Fibroblast of lung (primary cell): ENCODE data around the gene HDAC4.

Experiments used
- EZH2 ChIP-seq: IDR thresholded peaks from 2 replicates; pipeline ENCODE4 v1.5.1; 2012; ENCODE audit warnings: low read length, control low read depth, mild to moderate bottlenecking; ENCODE audit errors: missing control alignments
- TF ChIP-seq, protein P1 (sequence below), 2 donors: IDR thresholded peaks in 1 of 2; conservative IDR thresholded peaks in 1 of 2; 1 replicate in 1 of 2; 2 replicates in 1 of 2; pipeline ENCODE4 v1.5.1; 2011 to 2012; ENCODE audit warnings: low read length in 2 of 2, control low read depth in 1 of 2, inconsistent platforms in 1 of 2, low read depth in 1 of 2, mild to moderate bottlenecking in 1 of 2

DNA sequence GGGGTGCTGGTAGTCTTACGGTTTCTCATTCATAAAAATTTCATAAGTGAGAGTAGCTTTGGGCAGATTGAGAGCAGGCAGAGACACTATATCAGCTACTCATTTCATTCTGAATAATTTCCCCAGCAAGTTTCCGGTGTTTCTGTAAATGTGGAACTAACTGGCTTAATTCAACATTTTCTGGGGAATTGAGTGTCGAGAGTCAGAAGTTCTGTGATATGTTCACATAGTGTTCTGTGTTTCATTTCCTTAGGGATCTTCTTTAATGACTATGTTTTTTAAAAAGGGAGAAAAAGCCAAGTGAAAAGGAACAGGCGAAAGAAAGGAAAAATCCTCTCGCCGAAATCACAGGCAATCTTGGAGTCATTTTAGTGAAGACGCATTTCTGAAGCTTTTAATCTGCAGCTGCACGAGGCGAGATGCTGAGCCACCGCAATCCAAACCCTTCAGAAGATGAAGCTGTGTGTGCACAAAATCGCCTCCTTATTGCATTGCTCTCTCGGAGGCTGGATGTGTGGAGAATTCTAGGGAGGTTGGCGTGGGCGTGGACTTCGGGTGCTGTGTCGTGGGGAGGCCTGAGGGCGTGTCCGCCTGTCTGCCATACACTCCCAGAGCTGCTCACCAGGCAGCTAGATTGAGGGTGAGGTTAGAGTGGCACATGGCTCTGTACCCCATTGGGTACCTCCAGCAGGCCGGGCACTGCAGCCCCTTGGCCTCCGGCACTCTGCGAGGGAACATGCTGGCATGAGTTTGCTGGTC lies 38.4 kb upstream of the HDAC4 start:
- TF ChIP-seq, protein P1, sequence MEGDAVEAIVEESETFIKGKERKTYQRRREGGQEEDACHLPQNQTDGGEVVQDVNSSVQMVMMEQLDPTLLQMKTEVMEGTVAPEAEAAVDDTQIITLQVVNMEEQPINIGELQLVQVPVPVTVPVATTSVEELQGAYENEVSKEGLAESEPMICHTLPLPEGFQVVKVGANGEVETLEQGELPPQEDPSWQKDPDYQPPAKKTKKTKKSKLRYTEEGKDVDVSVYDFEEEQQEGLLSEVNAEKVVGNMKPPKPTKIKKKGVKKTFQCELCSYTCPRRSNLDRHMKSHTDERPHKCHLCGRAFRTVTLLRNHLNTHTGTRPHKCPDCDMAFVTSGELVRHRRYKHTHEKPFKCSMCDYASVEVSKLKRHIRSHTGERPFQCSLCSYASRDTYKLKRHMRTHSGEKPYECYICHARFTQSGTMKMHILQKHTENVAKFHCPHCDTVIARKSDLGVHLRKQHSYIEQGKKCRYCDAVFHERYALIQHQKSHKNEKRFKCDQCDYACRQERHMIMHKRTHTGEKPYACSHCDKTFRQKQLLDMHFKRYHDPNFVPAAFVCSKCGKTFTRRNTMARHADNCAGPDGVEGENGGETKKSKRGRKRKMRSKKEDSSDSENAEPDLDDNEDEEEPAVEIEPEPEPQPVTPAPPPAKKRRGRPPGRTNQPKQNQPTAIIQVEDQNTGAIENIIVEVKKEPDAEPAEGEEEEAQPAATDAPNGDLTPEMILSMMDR (conservative IDR thresholded peaks at IDR 0.05 in 1 of 2, IDR thresholded peaks at IDR 0.05 in 1 of 2; ENCODE audit: low read depth in 1 of 2, low read length in 2 of 2), result no peak
- TF ChIP-seq EZH2, result no peak
